ENCODE results near the gene CTBP1.
"Not testable (repeated sequence)": the region's sequence is repeated elsewhere in the genome, so short reads cannot be mapped to it uniquely, and the experiment has no call there.

Gene CTBP1

GRCh38 chr4:1248245-1249147 is at the start of gene CTBP1:
CTBP1 (minus strand) TSS chr4:1249130; CDS start chr4:1241331, 7,799 bp downstream.
- DNase-seq: peak; percentile 93

DNA sequence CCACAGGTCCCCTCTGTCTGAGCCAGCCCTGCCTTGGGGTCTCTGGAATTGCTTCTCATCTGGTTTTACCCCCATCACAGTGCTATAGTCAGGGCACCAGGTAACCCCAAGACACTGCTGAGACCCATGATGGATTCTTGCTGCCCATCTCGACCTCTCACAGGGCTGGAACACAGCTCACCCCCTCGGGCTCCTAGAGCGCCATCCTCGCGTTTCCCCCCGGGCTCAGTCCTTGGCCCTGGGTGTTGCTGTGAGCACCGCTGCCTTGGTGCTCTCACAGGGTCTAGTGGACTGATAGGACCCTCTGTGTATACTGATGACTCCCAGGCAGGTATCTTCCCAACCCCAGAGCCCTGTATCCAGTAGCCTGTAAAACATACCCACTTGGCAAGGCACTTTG is 49.5 kb upstream of the CTBP1 start:
- DNase-seq: no peak

DNA sequence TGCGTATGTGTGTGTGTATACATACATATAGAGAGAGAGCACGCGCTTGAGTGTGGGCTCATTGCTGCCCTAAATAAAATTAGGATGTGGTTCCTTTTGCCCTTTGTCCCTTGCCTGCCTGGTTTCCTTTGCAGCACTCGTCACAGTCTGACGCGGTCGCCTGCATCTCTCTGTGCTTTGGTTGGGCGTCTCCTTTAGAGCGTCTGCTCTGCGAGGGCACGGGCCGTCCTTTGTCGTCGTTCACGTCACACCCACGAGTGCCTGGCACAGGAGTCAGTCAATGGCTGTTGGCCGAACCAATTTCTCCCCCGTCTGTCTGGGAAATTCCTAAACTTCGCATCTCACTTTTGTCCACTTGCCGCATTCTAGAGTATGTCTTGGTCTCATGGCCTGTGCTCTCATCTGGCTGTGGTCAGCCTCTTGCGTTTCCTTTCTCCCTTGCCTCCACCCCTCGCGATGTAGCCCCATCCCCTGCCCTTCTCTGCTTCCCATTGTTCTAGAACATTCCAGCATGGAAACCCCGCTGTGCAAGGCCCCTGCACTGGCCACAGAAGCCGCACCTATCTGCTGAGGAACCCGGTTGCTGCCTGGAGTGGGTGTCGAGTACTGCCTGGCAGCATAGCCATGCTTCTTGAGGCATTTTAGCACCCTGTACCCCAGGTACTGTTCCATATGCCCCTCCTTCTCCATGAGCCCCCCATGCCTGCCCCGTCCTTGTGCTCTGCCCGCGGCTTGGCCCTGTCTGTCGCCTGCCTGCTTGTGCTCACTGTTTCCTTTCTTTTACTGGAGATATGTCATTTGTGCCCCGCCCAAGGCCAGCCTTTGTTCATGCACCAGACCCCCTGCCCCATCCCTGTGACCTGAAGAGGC is 48.8 kb upstream of the CTBP1 start:
- no peak for DNase-seq

GRCh38 chr4:1297023-1297395 is 48.1 kb upstream of the CTBP1 start:
- no peak for DNase-seq

- no peak for DNase-seq
Observed at GRCh38 chr4:1296324-1297022, 47.5 kb upstream of the CTBP1 start.

DNA sequence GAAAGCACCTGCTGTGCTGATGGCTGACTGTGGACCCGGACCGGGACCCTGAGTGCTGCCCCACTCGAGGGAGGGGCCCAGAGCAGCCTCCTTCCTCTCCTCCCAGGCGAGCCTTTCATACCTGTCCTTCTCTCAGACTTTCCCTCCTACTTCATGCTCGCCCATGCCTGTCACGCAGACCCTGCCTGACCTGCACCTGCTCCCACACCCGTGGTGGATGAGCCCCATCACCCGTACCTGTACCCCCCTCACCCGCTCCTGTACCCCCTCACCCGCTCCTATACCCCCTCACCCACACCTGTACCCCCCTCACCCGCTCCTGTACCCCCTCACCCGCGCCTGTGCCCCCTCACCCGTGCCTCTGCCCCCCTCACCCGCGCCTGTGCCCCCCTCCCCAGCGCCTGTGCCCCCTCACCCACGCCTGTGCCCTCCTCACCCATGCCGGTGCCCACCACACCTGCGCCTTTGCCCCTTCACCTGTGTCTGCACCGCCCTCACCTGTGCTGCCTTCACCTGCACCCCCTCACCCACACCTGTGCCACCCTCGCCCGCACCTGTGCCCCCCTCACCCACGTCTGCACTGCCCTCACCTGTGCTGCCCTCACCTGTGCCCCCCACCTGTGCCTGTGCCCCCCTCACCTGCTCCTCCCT is 46.6 kb upstream of the CTBP1 start:
- DNase-seq: no peak

- DNase-seq: no peak
Observed at GRCh38 chr4:1294891-1295290, 46.0 kb upstream of the CTBP1 start.

- DNase-seq: no peak
Observed at GRCh38 chr4:1294424-1294823, 45.5 kb upstream of the CTBP1 start.

DNA sequence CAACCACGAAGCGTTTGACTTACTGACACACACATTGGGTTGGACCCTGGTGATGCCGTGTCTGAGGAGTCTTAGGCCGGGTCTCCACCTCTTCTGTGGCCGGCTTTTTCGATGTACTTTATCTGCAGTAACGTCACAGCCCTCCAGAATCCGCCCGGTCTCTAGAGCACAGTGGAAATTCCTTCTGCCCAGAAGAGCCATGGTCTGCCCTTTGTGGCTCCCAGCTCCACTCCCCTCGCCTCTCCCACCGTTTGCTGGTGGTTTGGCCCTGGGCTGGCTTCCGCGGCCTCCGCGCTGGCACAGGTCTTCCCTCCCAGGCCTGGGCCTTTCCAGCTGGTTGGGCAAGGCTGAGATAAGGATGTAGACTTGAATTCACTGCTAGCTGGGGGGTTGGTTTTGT is 45.1 kb upstream of the CTBP1 start:
- DNase-seq: no peak

DNA sequence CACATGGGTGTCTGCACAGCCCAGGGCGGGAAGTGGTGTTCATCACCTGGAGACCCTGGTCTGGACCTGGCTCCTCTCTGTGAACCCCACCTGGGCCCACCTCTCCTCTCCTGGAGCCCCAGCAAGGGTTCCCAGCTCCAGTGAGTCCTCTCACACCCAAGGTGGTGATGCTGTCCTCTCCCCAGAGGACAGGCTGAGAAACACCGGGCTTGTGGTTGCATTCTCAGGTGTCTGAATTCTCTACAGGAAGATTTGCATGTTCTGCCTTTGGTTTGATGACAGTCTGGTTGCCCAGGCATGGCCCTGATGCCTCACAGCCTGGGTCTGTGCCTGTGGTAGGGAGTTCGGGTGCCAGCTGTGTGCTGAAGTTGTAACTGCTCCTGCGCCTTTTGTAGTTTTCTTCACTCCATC is 44.6 kb upstream of the CTBP1 start:
- DNase-seq: no peak

GRCh38 chr4:1292703-1293011 is 43.7 kb upstream of the CTBP1 start:
- not testable (repeated sequence) for DNase-seq

DNA sequence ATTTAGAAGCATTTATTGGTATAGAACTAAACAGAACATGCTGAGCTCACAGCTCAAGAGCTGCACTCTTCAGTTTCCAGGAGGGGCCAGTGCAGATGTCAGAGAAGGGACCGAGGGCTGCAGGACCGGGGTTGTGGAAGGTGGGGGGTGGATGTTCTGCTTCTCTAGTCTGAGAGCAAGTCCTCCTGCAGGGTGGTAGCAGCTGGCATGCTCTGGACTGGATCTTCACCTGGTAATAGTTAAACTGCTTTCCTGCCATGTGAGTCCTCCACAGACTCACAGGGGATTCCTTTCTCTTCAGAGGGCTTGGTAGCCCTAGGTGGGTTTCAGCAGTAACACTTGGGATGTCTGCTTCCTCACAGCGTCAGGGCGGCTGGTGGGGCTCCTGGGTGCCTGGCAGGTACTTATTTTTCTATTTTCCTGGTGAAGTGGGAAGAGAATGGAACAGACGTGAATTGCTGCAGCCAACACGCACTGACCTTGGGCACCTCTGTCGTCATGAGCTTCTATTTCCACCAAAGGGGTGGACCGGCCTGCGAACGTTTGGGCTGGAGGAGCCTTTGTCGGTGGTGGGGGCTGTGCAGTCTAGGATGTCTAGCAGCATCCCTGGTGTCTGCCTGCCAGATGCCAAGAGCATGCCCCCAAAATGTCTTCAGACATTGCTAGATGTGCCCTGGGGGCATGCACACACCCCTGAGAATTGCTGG is 43.2 kb upstream of the CTBP1 start:
- no peak for DNase-seq

DNA sequence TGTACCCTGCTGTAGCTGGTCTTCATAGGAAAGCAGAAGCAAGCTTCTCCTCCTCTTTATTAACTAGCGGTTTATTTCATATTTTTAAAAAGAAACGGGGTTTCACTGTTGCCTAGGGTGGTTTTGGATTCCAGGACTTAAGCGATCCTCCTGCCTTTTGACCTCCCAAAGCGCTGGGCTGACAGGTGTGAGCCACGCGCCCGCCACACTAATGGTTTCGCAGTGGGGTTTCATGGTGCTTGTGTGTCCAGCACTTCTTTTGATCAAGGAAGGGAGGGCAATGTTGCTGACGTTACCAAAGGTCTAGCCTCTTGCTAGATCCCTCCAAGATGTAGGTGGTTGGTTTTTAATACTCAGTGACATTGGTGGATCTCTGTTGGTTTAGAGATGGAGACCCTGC is 42.2 kb upstream of the CTBP1 start:
- DNase-seq: no peak

DNA sequence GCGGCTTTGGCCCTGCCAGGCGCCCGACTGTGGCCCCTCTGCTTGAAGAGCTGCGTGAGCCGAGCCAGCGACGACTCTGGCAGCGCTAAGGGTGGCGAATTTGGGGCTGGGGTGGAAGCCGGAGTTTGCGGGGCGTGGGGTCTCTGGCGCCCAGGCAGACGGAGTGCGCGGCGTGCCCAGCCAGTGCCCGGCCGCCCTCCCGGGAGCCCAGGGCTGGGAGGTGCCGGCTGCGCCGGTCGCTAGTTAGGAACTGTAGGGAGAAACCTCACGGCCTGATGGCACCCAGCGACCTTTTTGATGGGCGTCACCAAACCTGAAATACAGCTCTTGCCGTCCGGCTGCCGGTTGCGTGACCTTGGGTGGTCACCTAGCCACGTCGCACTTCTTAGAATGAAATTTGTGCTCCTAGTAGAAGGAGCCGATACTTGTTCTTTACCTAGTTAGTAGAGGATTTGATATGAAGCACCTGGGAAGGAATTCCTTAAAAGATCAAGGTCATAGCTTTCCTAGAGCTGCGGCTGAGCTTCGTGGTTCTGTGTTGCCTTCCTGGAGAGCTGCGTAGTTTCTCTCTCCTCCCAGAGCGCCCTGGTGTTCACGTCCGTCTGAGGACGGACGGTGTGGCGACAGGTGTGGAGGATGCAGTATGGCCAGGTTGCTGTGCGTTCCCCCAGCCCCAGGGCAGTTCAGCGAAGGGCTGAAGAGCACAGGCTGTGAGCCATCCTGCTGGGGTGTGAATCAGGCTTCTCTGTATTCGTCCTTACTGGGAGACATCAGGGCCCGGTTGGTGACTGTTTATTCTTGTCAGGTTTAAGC is 41.4 kb upstream of the CTBP1 start:
- no peak for DNase-seq

DNA sequence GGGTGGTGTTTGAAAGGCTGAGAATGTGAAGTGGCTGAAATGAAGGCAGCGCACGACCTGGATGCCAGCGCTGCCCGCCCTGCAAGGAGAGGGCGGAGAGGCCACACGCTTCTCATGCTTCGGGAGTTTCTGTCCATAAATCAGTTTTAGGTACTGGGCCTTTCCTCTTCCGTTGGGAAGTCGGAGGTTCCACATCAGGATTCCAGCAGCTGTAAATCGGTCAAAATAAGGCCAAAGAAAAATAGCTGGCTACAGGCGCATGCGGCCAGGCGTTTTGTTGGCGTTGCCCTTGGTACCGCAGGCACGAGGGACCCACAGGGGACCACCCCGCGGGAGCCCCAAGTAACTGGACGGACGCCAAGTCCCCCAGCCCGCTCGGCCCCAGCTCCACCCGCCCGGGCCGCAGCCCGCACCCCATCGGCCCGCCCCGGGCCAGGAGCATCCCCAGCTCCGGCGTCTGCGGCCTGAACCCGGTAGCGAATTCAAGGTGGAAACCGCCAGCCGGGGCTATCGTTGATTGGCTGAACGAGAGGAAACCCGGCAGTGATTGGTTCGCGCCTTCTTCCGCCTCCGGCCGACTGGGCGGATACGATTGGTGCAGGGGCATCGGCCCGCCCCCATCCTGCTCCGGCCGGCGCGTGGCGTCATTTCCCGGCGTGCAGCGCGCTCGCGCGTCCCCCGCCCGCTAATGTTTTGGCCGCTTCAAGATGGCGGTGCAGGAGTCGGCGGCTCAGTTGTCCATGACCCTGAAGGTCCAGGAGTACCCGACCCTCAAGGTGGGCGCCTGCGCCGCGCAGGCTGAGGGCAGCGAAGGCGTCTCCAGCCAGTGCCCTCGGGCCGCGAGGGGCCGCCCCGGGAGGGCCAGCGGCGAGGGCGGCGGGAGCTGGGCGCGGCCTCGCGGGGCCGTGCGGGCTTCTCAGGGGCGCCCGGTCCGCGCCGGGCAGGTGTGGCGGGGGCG is 40.6 kb upstream of the CTBP1 start, which contains the start of gene MAEA:
Gene MAEA (plus strand): TSS at position 685 of the 958 bp plus-strand sequence. CDS start 23 bp downstream, at position 708.
- DNase-seq: peak; percentile 97

- no peak for DNase-seq
Observed at GRCh38 chr4:1288786-1289185, 39.9 kb upstream of the CTBP1 start.

- no peak for DNase-seq
Observed at GRCh38 chr4:1285790-1286553, 37.0 kb upstream of the CTBP1 start.

GRCh38 chr4:1285151-1285789 is 36.3 kb upstream of the CTBP1 start:
- DNase-seq: no peak

GRCh38 chr4:1283711-1284110 is 34.8 kb upstream of the CTBP1 start:
- DNase-seq: no peak

Data from activated CD8-positive, alpha-beta memory T cell treated with anti-CD3 and anti-CD28 coated beads, Interleukin-2, amount 50 U/mL, for 48 hours (primary cell).